PC-3 (cell line): Measurements from ENCODE around the gene SLC22A25. TPM values are rescaled to one million over a fixed set of nuclear protein-coding genes. Genes with fewer than 3 reads are reported as not detected.

Experiments used
- ATAC-seq: fragments of 200-7000 bp; cut with Tn5 transposase; 2 replicates; pipeline ENCODE4 v1.9.1; 2020; ENCODE audit warnings: mild to moderate bottlenecking, moderate library complexity
- BruUV-seq: library from RNA; stranded (reverse); fragments of 400-500 nt; replicated peaks from 2 replicates; lab custom pipeline; 2021; lab: Mats Ljungman, UMichigan
- CTCF ChIA-PET: fragments of 300-600 bp; sonication (Branson Sonifier 250); formaldehyde crosslinking; loops from one replicate; lab custom pipeline; 2022; ENCODE audit warnings: antibody characterized with exemption; lab: Charles Lee
- POLR2A ChIA-PET: fragments of 300-600 bp; sonication (Branson Sonifier 250); formaldehyde crosslinking; loops from one replicate; lab custom pipeline; 2022; ENCODE audit warnings: antibody characterized with exemption; ENCODE audit not compliant: unreplicated experiment; lab: Charles Lee
- DNase-seq: peaks from one replicate; pipeline ENCODE4 v3.0.0-alpha.2; 2015
- H2AFZ ChIP-seq: fragments of 300-600 bp; sonication (generic); 2 replicates; pipeline ENCODE4 v1.6.0; 2016; ENCODE audit warnings: antibody characterized with exemption, low read length
- H3F3A ChIP-seq: fragments of 300-600 bp; sonication (generic); one replicate; pipeline ENCODE4 v1.6.0; 2017; ENCODE audit warnings: antibody characterized with exemption, low read length, control low read depth, mild to moderate bottlenecking; ENCODE audit not compliant: unreplicated experiment
- H3K27ac ChIP-seq: fragments of 300-600 bp; sonication (generic); 2 replicates; pipeline ENCODE4 v1.5.1; 2016; ENCODE audit warnings: mild to moderate bottlenecking, low read length
- H3K27me3 ChIP-seq: fragments of 300-600 bp; sonication (generic); 2 replicates; pipeline ENCODE4 v1.6.1; 2016; ENCODE audit warnings: low read length, mixed read lengths
- H3K36me3 ChIP-seq: fragments of 300-600 bp; sonication (generic); 2 replicates; pipeline ENCODE4 v1.6.1; 2016; ENCODE audit warnings: low read depth, mixed run types, low read length, mixed read lengths
- H3K4me1 ChIP-seq: fragments of 300-600 bp; sonication (generic); 2 replicates; pipeline ENCODE4 v1.5.1; 2016; ENCODE audit warnings: low read length; ENCODE audit not compliant: insufficient read depth
- H3K4me2 ChIP-seq: fragments of 300-600 bp; sonication (generic); 2 replicates; pipeline ENCODE4 v1.6.0; 2016; ENCODE audit warnings: low read length
- H3K4me3 ChIP-seq: fragments of 300-600 bp; sonication (generic); 2 replicates; pipeline ENCODE4 v1.5.1; 2016; ENCODE audit warnings: mild to moderate bottlenecking, low read length, mixed read lengths
- H3K79me2 ChIP-seq: fragments of 300-600 bp; sonication (generic); 2 replicates; pipeline ENCODE4 v1.6.1; 2017; ENCODE audit warnings: low read length, mixed read lengths
- H3K9ac ChIP-seq: fragments of 300-600 bp; sonication (generic); 2 replicates; pipeline ENCODE4 v1.6.0; 2016; ENCODE audit warnings: mild to moderate bottlenecking, low read length
- H3K9me2 ChIP-seq: fragments of 300-600 bp; sonication (generic); replicated peaks from 2 replicates; pipeline ENCODE4 v1.6.1; 2016; ENCODE audit warnings: mixed run types, low read length, mixed read lengths
- H3K9me3 ChIP-seq: fragments of 300-600 bp; sonication (generic); 2 replicates; pipeline ENCODE4 v1.6.1; 2016; ENCODE audit warnings: low read length, mixed read lengths
- H4K20me1 ChIP-seq: fragments of 300-600 bp; sonication (generic); 2 replicates; pipeline ENCODE4 v1.6.1; 2016; ENCODE audit warnings: low read length, mixed read lengths
- EZH2 ChIP-seq: fragments of 300-600 bp; sonication (generic); IDR thresholded peaks from one replicate; pipeline ENCODE4 v1.6.1; 2017; ENCODE audit warnings: antibody characterized with exemption, mild to moderate bottlenecking, low read length; ENCODE audit not compliant: unreplicated experiment
- EZH2phosphoT487 ChIP-seq: fragments of 300-600 bp; sonication (generic); IDR thresholded peaks from 2 replicates; pipeline ENCODE4 v1.6.1; 2018; ENCODE audit warnings: mild to moderate bottlenecking, antibody characterized with exemption, low read length, borderline replicate concordance
- intact Hi-C: fragments of 100-400 bp; cut with micrococcal nuclease; formaldehyde crosslinking; loops from 2 replicates; pipeline ENCODE4 v1.9.0; 2023
- total RNA-seq: library from RNA; depleted of rRNA; stranded (reverse); fragments of >200 nt; gene quantifications from 2 replicates; pipeline ENCODE4 v1.2.3, GENCODE V29; 2014
- TF ChIP-seq, protein P1 (sequence below): fragments of 300-600 bp; sonication (generic); conservative IDR thresholded peaks from 2 replicates; pipeline ENCODE4 v1.5.1; 2017; ENCODE audit warnings: antibody characterized with exemption, low read depth, mild to moderate bottlenecking, low read length

SLC22A25 gene
- total RNA-seq, 1 experiment from 2014 or later, result not detected

DNA sequence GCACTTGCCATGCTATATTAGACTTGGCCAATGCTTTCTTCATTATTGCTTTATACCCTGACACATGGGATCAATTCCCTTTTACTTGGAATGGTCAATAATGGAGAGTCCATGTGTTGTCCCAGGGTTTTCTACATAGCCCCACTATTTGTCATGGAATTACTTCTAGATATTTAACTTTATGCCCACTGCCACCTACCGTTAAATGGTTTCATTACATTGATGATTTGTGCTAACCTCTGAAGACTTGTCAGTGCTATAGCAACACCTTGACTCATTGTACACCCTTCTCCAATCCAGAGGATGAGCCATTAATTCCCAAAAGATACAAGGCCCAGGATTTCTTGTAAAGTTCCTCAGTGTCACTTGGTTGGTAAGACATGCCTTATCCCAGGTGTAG, 31.4 kb upstream of the SLC22A25 start:
- TF ChIP-seq EZH2phosphoT487, result no peak
- TF ChIP-seq, protein P1, sequence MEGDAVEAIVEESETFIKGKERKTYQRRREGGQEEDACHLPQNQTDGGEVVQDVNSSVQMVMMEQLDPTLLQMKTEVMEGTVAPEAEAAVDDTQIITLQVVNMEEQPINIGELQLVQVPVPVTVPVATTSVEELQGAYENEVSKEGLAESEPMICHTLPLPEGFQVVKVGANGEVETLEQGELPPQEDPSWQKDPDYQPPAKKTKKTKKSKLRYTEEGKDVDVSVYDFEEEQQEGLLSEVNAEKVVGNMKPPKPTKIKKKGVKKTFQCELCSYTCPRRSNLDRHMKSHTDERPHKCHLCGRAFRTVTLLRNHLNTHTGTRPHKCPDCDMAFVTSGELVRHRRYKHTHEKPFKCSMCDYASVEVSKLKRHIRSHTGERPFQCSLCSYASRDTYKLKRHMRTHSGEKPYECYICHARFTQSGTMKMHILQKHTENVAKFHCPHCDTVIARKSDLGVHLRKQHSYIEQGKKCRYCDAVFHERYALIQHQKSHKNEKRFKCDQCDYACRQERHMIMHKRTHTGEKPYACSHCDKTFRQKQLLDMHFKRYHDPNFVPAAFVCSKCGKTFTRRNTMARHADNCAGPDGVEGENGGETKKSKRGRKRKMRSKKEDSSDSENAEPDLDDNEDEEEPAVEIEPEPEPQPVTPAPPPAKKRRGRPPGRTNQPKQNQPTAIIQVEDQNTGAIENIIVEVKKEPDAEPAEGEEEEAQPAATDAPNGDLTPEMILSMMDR, result peak; percentile 55
- no peak overlapping the region for H3K9ac ChIP-seq
- H4K20me1 ChIP-seq, result no peaks in the 10 kb centered on the region
- intact Hi-C loops, result no loop called here
- DNase-seq, result peak; percentile 63
- H3K36me3 ChIP-seq, result no peaks in the 10 kb centered on the region
- no peak overlapping the region for H3K27ac ChIP-seq
- H3K27me3 ChIP-seq, result peaks cover 29% of the 10 kb centered on the region; the same call in 1 of the 2 replicates
- H3K79me2 ChIP-seq, result no peaks in the 10 kb centered on the region
- no peaks in the 10 kb centered on the region; the same call in 1 of the 2 replicates for H3K9me2 ChIP-seq
- BruUV-seq, result no TSS peak
- H3K9me3 ChIP-seq, result no peaks in the 10 kb centered on the region
- no peaks in the 10 kb centered on the region for H3K4me1 ChIP-seq
- H3F3A ChIP-seq, result no peaks in the 10 kb centered on the region
- H3K4me3 ChIP-seq, result no peak overlapping the region
- peak; percentile 35; the same call in 1 of the 2 replicates for ATAC-seq
- ChIA-PET POLR2A (no interaction called here), CTCF (no interaction called here)
- H2AFZ ChIP-seq, result no peak overlapping the region
- H3K4me2 ChIP-seq, result no peak overlapping the region

DNA sequence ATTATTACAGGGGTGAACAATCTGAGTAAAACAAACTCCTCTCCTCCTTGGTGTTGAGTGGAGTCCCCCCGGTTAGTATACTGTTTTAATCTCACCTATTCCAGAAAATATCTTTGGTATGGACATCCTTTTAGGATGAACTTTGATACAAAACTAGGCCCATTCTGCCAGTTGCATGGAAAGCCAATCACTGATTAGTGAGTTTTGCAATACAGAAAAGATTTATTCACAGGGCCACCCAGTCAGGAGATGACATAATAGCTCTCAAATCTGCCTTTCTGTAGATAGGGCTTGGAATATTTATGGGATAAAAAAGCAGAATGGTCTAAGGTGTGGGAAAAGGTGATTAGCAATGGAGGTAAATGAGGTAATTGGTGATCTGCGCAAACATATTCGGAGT, 30.3 kb upstream of the SLC22A25 start:
- no peaks in the 10 kb centered on the region for H4K20me1 ChIP-seq
- no peak overlapping the region for H3K4me3 ChIP-seq
- peaks cover 23% of the 10 kb centered on the region; the same call in 1 of the 2 replicates for H3K27me3 ChIP-seq
- DNase-seq (no peak), ATAC-seq (no peak)
- no peaks in the 10 kb centered on the region; the same call in 1 of the 2 replicates for H3K9me2 ChIP-seq
- no peaks in the 10 kb centered on the region for H3K9me3 ChIP-seq
- H3K4me2 ChIP-seq, result no peak overlapping the region
- CTCF ChIA-PET, result no interaction called here
- POLR2A ChIA-PET, result no interaction called here
- no peaks in the 10 kb centered on the region for H3K4me1 ChIP-seq
- TF ChIP-seq EZH2 (no peak), EZH2phosphoT487 (no peak)
- TF ChIP-seq, protein P1, result no peak
- H3K79me2 ChIP-seq, result no peaks in the 10 kb centered on the region
- H3K36me3 ChIP-seq, result no peaks in the 10 kb centered on the region
- no peaks in the 10 kb centered on the region for H3F3A ChIP-seq
- no peak overlapping the region for H2AFZ ChIP-seq
- intact Hi-C loops, result no loop called here
- H3K27ac ChIP-seq, result no peak overlapping the region
- BruUV-seq, result no TSS peak
- H3K9ac ChIP-seq, result no peak overlapping the region

DNA sequence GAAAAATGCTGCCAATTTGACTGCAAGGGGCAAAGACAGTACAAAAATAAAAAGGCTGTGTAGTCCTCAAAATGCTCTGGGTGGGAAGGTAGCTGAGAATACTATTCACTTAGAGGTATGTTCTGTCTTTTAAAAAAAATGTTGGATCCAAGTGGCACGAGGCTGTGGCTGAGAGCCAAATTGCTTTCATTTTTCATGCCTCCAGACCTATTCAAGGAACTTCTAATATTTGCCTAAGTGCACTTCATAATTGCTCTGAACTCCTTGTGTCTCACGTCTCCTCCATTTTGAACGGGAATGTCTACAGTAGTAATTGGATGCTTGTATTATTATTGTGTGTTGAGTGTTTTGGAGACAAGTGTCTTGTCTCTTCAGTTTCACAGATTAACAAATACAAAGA, 19.1 kb upstream of the SLC22A25 start:
- BruUV-seq, result no TSS peak
- POLR2A ChIA-PET, result no interaction called here
- intact Hi-C loops, result no loop called here

More for the DNA sequence above, 19.1 kb upstream of the SLC22A25 start:
- Histone ChIP-seq H3K27ac (no peak overlapping the region), H2AFZ (no peak overlapping the region), H3K4me3 (no peak overlapping the region), H3K9ac (no peak overlapping the region), H3K9me2 (no peaks in the 10 kb centered on the region), H3K36me3 (no peaks in the 10 kb centered on the region), H3K27me3 (peaks cover 35% of the 10 kb centered on the region), H3K4me2 (no peak overlapping the region), H3K9me3 (no peaks in the 10 kb centered on the region), H4K20me1 (no peaks in the 10 kb centered on the region), H3K4me1 (no peaks in the 10 kb centered on the region), H3K79me2 (no peaks in the 10 kb centered on the region), H3F3A (no peaks in the 10 kb centered on the region)
- no peak for ATAC-seq
- CTCF ChIA-PET, result no interaction called here
- no peak for DNase-seq
- TF ChIP-seq EZH2 (no peak), EZH2phosphoT487 (no peak)
- TF ChIP-seq, protein P1, result no peak
